Fibroblast of peridontal ligament (primary cell): ENCODE results near the gene KCNE4.

ENCODE experiments used
- DNase-seq: peaks from one replicate; pipeline ENCODE4 v3.0.0-alpha.2; 2010; ENCODE audit errors: extremely low read depth

Gene KCNE4

GRCh38 chr2:223084873-223085272, 32.9 kb downstream of the KCNE4 start:
- no peak for DNase-seq

- no peak for DNase-seq
Observed at GRCh38 chr2:223086370-223086981, 34.5 kb downstream of the KCNE4 start.

- no peak for DNase-seq
Observed at GRCh38 chr2:223087466-223087865, 35.5 kb downstream of the KCNE4 start.

- DNase-seq = no peak
Observed at GRCh38 chr2:223088866-223089265, 36.9 kb downstream of the KCNE4 start.

- DNase-seq = no peak
Observed at GRCh38 chr2:223090039-223090438, 38.0 kb downstream of the KCNE4 start.

GRCh38 chr2:223090540-223091235, 38.7 kb downstream of the KCNE4 start:
- no peak for DNase-seq

GRCh38 chr2:223092667-223093066, 40.7 kb downstream of the KCNE4 start:
- DNase-seq = no peak

- DNase-seq = peak; percentile 81
Observed at GRCh38 chr2:223093436-223094241, 41.6 kb downstream of the KCNE4 start.

- DNase-seq = no peak
Observed at GRCh38 chr2:223095207-223095606, 43.2 kb downstream of the KCNE4 start.

GRCh38 chr2:223096235-223096970, 44.4 kb downstream of the KCNE4 start:
- peak; percentile 56 for DNase-seq

GRCh38 chr2:223097888-223098383, 45.9 kb downstream of the KCNE4 start:
- no peak for DNase-seq

GRCh38 chr2:223099561-223099960, 47.6 kb downstream of the KCNE4 start:
- DNase-seq = no peak

- DNase-seq = peak; percentile 86
Observed at GRCh38 chr2:223100061-223100511, 48.1 kb downstream of the KCNE4 start.

- DNase-seq = peak; percentile 34
Observed at GRCh38 chr2:223101340-223102039, 49.5 kb downstream of the KCNE4 start.

GRCh38 chr2:223102040-223102400, 50.0 kb downstream of the KCNE4 start:
- no peak for DNase-seq

- no peak for DNase-seq
Observed at GRCh38 chr2:223102450-223102849, 50.5 kb downstream of the KCNE4 start.

GRCh38 chr2:223104336-223105132, 52.5 kb downstream of the KCNE4 start:
- no peak for DNase-seq
